NOMO-1 treated with dmso at 0.1 percent for 144 hours (cell line): ENCODE data around the gene FHIT.

Source experiments
- DNase-seq: peaks from one replicate; lab custom pipeline; 2025; ENCODE audit not compliant: unreplicated experiment; lab: John Stamatoyannopoulos, UW

FHIT gene

GRCh38 chr3:60434323-60434722 lies 816.9 kb downstream of the FHIT start:
- DNase-seq = no peak

GRCh38 chr3:60431599-60431958 lies 819.7 kb downstream of the FHIT start:
- peak; percentile 26 for DNase-seq

GRCh38 chr3:60430205-60430604 lies 821.0 kb downstream of the FHIT start:
- DNase-seq = no peak

DNA sequence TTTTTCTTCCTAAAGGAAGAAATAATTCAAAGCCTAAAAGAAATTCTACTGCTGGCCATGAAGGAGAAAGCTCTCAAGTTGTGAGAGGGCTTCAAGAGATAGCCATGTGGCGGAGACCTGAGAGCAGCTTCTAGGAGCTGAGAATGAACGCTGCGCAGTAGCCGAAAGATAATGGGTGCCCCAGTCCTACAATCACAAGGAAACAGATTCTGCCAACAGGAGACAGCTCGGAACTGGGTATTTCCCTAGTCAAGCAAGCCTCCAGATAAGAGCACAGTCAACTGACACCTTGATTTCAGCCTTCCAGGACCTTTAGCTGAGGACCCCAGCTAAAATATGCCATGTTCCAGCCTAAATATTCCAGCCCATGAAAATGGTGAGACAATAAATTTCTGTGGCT lies 824.1 kb downstream of the FHIT start:
- no peak for DNase-seq

- no peak for DNase-seq
Measured at GRCh38 chr3:60424942-60425341, 826.3 kb downstream of the FHIT start.

DNA sequence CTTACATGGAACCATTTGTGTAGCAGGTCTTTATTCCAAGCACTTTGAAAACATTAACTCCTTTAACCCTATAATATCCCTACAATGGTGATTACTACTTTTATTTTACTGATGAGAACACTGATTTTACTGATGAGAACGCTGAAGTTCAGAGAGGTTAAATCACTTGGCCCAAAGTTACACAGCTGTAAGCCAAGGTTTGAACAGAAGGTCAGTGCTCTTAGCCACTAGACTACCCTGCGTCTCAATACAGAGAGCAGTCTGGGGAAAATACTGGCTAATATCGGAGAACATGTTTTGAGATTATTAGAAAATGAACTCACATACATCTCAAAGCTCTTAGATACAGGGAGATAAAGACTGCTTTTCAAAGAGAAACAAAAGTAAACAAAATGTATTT lies 827.2 kb downstream of the FHIT start:
- no peak for DNase-seq

- DNase-seq = no peak
Measured at GRCh38 chr3:60423556-60423955, 827.7 kb downstream of the FHIT start.

DNA sequence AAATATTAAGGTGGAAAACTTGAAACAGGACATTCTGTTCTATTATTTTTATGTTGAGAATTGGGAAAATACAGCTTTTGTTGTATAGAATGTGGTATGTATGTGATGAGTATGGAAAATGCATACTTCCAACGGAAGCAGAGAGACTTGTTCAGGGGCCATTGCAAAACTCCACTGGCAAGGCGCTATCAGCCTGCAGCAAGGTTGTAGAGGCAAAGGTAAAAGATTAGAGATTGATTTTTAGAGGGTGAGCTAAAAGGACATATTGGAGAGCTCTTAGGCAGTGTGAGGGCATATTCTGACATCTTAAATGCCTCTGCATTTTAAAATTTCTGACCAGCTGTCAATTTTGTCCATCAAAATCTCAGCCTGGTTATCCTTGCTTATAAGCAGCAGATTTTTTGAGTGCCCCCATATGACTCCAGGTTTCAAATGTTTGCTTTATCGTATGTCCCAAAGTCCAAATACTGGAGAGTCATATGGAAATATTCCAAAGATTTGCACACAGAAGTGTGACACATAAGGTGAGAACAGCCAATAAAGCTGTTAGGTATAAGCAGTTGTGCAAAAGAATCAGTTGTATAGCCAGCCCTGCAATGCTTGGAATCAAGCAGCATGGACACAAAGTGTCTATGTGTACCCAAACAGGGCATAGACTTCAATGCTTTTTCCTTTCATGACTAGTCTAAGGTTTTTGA lies 829.4 kb downstream of the FHIT start:
- no peak for DNase-seq

GRCh38 chr3:60417576-60417975 lies 833.7 kb downstream of the FHIT start:
- no peak for DNase-seq

GRCh38 chr3:60414011-60414410 lies 837.2 kb downstream of the FHIT start:
- no peak for DNase-seq

- DNase-seq = no peak
Measured at GRCh38 chr3:60413551-60413950, 837.7 kb downstream of the FHIT start.

DNA sequence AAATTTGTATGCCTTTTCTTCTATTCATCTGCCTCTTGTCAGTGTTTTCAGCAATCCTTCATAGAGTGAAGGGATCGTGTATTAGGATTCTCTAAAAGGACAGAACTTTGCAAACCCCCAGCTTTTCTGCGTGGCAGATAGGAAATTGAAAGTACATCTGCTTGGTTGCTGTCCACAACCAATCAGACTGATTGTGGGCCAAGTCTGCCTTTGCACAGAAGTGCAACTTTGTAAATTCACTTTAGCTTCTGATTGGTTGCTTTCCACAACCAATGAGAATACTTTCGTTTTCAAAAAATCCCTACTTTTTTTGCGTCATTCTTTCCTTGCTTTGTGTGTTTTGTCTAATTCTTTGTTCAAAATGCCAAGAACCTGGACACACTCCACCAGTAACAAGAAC lies 847.4 kb downstream of the FHIT start:
- no peak for DNase-seq

DNA sequence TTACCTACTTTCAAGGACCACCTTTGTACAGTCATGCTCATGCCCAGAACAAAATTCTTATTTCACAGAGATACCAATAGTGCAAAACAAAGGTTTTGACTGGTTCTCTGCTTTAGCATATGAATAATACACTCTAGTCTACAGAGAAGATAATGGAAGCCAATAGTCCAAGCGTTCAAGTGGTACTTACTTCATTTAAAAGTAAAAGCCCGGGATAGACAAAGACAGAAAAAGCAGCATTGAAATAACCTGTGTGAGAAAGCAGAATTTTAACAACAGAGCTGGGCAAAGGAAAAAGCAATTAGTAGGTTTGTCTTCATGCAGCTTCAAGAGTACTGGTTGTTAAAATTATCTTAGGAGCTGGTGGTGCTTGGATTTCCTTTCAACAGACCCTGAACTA lies 848.3 kb downstream of the FHIT start:
- no peak for DNase-seq

- peak; percentile 84 for DNase-seq
Measured at GRCh38 chr3:60399861-60400845, 851.1 kb downstream of the FHIT start.

DNA sequence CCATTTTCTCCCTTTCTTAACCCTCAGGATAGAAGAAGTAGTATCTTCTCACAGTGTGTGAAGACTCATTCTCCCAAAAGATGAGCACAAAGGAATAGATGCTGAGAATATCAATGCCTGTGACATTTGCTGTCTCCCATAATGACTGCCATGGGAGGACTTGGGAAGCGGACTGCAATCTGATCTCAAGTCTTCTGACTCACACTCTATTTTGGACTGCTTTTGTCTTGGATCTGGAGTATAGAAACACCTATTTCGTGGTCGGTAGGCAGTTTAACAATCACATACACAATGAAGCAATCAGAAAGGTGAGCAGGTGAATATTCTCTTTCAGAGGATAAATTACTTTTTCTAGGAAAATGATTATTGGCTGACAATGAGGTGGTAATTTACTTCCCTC lies 852.0 kb downstream of the FHIT start:
- no peak for DNase-seq

DNA sequence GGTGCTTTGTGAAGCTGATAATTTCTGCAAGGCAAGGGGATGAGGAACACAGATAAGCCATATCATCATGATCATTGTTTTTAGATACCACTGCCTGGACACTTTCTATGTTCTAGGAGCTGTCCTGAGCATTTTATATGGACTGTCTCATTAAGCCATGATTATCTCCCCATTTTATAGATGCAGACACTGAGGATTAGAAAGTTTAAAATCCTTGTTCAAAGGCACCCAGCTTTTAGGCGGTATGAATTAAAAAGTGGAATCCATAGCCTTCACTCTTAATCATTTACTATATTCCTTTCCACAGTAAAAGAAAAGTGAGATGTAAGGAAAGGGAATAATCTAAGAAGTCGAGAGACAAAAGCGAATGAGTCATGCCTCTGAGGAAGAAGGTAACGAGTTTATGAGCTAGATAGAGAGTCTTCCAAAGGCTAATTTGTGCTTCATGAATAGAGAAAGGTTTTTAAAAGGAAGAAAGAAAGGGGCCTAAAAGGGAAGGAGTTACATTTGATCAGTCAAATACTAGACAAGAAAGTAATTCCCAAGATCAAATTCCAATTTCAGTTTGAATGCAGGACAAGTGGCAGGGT lies 856.0 kb downstream of the FHIT start:
- DNase-seq = no peak

DNA sequence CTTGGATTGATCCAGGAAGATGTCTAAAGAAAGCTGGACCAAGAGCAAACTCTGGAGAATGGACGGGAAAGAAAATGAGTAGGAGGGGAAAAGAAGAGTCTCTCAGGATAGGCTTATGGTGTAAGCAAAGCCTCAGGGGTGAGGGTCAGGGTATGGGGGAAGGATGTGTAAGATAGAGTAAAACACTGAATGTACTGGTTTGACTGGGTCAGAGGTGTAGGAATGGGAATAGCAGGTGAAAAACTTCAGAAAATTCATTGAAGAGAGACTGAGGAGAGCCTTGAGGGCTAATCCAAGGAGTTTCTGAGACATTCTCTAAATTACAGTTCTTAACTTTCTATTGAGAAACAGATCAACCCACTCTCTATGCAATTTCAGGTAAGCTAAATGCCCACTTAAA lies 857.3 kb downstream of the FHIT start:
- no peak for DNase-seq

DNA sequence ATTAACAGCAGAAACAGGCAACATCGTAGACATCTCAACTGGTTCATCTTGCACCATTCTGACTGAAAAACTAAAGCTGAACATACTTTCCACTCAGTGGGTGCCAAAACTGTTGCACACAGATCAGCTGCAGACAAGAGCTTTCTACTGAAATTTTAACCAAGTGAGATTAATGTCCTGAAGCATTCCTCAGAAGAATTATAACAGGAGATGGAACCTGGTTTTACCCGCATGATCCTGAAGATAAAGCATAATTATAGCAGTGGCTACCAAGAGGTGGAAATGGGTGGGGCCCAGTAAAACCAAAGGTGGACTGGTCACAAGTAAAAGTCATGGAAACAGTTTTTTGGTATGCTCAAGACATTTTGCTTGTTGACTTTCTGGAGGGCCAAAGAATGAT lies 858.8 kb downstream of the FHIT start:
- no peak for DNase-seq

GRCh38 chr3:60391292-60391691 lies 860.0 kb downstream of the FHIT start:
- no peak for DNase-seq

DNA sequence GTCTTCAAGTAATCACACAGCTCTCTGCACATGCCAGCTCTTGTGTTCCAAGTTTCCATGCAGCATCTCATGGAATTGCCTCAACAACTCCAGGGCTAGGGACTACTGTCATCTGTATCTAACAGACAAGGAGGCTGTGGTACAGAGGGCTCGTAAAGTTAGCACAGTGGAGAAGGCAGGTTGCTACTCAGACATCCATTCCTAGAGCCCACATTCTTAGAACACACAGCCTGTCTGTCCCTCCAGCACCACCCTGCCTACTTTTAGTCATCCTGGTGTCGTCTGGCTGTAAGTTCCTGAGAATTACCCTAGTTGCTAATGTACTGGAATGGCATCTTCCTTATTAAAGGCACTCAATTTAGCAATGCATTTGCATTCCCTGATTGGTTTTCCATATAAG lies 862.5 kb downstream of the FHIT start:
- no peak for DNase-seq

DNA sequence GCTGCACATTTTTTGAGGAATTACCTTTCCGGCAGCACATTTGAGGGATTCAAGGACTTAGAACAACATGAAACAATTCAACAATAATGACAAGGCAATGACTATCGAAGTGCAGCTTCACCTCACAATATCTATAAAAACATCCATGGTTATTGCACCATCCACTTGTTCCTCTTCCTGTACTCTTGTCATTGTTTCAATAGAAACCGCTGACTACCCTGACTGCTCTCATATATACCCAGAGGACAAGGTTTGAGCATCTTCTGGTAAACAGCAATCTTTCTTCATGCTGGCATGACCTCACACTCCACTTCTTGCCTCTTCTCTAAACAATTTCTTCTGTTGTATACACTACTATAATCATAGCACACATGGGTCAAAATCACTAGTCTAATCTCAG lies 864.9 kb downstream of the FHIT start:
- peak; percentile 47 for DNase-seq

DNA sequence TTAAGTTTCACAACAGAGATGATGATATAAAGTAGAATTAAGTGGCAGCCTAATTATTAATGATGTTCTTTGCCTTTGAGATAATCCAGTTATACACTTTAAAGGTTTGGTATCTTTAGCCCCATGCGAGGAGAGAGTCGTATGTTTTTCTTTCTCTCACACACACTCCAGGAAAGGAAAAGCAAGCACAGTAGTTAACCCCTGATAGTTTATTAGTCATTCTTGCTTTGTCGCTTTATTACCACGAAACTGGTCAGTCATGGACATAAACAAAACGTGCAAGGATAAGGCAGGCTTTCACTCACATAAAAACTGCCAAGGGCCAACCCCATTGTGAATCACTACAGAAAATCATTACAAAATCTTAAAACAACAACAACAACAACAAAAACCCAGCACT lies 866.9 kb downstream of the FHIT start:
- DNase-seq = no peak
